GM10248 (cell line): ENCODE data around the gene PPP1R9A.

Source experiments
- CTCF ChIA-PET: fragments of 300-600 bp; sonication (Branson Sonifier 250); formaldehyde crosslinking; extraction: SDS; loops from one replicate; lab custom pipeline; 2021; ENCODE audit warnings: antibody characterized with exemption; lab: Yijun Ruan, JAX
- POLR2A ChIA-PET: fragments of 350-650 bp; sonication (Branson Sonifier 250); formaldehyde crosslinking; extraction: SDS; loops from one replicate; lab custom pipeline; 2020; ENCODE audit warnings: antibody characterized with exemption; lab: Yijun Ruan, JAX
- DNase-seq: peaks from one replicate; pipeline ENCODE4 v3.0.0; 2012; ENCODE audit errors: extremely low spot score
- CTCF ChIP-seq: IDR thresholded peaks from 2 replicates; pipeline ENCODE4 v1.5.1; 2012; ENCODE audit warnings: mild to moderate bottlenecking, low read depth; ENCODE audit errors: extremely low read depth, missing control alignments, control extremely low read depth

The PPP1R9A gene

GRCh38 chr7:95204618-95205017 is 297.2 kb downstream of the PPP1R9A start:
- no peak for TF ChIP-seq CTCF
- no peak for DNase-seq
- ChIA-PET POLR2A (no interaction called here), CTCF (no interaction called here)

DNA sequence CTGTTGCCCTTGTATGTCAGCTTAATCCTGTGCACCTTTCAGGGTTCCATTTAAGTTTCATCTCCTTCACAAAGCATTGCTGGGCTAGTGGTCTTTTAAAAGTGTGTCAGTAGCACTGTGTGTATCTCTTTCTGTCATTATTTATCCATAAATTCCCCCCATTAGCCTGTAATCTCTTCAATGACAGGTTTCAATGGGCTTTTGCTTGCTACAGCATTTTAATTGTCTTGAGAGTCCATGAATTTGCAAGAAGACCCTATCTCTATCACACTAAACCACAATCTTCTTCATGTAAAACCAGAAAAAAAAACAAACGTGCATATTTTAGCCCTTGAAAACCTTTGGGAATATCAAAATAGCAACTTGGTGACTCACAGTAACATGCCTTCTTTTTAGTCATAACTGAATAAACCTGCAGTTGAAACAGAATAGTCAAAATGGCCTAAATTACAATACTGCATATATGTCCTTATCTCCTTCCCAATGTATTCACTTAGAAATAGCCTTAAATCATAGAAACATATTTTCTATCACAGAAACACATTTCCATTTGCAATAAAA is 298.4 kb downstream of the PPP1R9A start:
- no peak for TF ChIP-seq CTCF
- no peak for DNase-seq
- ChIA-PET CTCF (no interaction called here), POLR2A (no interaction called here)

GRCh38 chr7:95209276-95209675 is 301.9 kb downstream of the PPP1R9A start:
- DNase-seq: no peak
- ChIA-PET CTCF (no interaction called here), POLR2A (no interaction called here)
- TF ChIP-seq CTCF: no peak

DNA sequence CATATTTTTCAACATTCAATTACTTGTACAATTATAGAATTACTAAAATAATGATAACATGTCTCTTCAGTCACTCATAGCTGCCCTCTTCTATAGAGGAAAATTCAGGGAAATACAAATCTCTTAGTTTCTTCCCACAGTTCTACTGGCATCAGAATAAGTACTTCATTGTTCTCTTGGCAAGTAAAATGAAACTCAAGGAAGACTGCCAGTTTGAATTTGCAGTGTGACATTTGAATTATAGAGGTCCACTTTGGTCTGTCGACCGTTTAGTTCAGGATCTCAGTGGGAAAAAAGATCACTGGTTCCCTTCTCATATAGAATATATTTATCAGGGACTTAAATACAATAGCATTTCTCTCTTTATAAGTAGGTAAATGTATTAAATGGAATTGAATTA is 302.4 kb downstream of the PPP1R9A start:
- no peak for TF ChIP-seq CTCF
- no peak for DNase-seq
- POLR2A ChIA-PET: no interaction called here
- CTCF ChIA-PET: interaction anchor here (1.1 kb wide), 1 partner anchor 20 kb away, joined by 3 read pairs; no protein-coding TSS in a partner anchor

DNA sequence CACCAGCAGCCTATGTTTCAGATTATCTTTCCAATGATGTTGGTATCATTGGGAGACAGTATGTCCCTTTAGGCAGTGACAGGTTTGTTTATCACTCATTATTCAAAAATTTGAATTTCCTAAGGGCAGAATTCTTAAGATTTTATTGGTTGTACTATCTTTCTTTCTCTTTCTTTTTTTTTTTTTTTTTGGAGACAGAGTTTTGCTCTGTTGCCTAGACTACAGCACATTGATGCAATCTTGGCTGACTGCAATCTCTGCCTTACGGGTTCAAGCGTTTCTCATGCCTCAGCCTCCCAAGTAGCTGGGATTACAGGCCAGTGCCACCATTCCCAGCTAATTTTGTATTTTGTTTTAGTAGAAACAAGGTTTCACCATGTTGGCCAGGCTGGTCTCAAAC is 305.8 kb downstream of the PPP1R9A start:
- CTCF ChIA-PET: no interaction called here
- TF ChIP-seq CTCF: no peak
- POLR2A ChIA-PET: no interaction called here
- DNase-seq: no peak

GRCh38 chr7:95213809-95214492 is 306.6 kb downstream of the PPP1R9A start:
- no peak for DNase-seq
- TF ChIP-seq CTCF: no peak
- ChIA-PET POLR2A (no interaction called here), CTCF (no interaction called here)
